ENCODE data around the gene CLDND1.

Gene CLDND1

DNA sequence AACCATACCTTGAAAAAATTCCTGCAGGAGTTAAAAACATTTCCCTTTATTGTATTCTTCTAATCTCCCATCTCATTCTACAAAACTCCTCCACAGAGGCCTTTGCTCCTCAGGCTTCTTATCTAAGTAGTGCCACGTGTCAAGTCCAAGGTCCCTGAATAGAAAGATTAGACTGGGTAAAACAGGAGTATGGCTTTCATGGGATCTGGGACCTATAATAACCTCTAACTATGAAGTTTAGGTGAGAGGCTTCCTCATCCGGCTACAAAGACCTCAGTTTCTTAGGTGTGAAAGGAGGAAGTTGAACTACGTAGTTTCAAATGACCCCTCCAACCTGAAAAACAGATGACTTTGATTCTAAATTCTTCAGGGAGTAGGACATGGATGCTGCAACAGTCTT, 29.1 kb upstream of the CLDND1 start:
- ATAC-seq (no peak), DNase-seq (no peak)

DNA sequence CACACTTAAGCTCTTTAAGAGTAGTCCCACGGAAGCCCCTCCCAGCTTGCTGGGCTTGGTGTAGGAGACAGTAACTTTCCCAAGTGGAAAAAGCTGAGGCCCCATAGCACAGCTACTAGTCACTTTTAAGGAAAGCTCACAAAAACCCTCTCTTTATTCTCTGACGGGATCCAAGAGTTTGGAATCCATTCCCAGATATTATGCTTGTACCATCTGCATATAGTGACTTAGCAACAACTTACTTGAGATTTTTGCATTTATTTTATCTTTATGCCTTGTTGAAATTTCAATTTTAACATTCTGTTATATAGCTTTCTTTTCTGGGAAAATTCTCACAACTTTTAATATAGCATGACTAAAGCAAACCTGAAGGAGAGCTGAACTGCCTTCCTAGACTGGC, 28.5 kb upstream of the CLDND1 start:
- no peak for ATAC-seq
- no peak for DNase-seq

GRCh38 chr3:98550833-98551232, 28.1 kb upstream of the CLDND1 start:
- ATAC-seq (no peak), DNase-seq (no peak)

DNA sequence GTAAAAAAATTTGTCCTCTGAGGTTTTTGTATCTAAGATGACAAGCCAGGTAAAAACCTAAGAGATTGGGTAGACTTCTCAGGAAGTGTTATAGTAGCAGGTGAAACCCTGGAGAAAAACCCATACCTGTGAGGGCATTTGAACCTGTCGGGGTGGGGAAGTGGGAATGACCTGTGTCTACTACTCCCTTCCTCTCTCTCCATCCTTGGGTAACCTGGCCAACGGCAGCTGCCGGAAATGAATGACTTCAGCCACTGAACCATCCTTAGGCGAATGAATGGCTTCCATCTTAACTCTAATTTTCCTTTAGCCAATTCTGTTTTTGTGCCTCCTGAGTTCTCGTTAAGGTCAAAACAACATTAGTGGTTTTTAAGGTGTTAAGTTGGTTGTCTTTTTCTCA, 25.8 kb upstream of the CLDND1 start:
- ATAC-seq: no peak
- no peak for DNase-seq

DNA sequence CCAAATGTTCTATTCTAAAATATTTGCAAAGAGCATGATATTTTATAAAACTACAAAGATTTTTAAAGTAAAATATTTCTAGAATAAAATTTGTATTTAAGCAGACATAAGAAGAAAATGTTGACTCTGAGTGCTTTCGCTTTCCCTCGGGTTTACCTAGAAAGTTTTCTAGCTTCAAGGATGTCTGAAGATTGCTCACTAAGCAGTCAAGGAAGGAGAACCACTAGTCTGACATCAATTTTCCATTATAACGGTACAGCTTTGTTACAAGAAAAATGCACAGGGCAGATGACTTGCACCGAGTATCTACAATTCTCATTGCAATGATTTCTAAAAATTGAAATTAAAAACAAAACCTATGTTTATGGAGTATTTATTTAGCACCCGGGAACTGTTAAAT, 23.2 kb upstream of the CLDND1 start:
- DNase-seq (no peak), ATAC-seq (peak; percentile 90)

- DNase-seq: no peak
- ATAC-seq: no peak
These were observed 19.9 kb upstream of the CLDND1 start for GRCh38 chr3:98542623-98543022.

DNA sequence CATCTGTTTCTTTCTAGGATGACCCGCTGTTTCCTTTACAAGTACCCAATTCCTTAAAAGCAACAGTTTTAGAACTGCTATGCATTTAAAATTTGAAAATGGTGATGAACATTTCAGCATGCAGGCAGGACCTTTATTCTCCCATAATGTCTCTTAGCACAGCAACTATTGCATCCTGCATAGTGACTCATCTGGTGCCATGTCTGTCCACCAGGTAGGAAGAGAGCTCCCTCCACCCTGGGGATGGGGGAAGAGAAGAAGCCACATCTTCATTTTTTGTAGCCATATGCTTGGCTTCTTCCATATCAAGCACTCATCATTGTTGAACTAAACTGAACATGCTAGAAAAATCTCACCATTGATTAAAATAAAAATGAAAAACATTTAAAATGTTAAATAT, 19.0 kb upstream of the CLDND1 start:
- ATAC-seq (no peak), DNase-seq (no peak)

DNA sequence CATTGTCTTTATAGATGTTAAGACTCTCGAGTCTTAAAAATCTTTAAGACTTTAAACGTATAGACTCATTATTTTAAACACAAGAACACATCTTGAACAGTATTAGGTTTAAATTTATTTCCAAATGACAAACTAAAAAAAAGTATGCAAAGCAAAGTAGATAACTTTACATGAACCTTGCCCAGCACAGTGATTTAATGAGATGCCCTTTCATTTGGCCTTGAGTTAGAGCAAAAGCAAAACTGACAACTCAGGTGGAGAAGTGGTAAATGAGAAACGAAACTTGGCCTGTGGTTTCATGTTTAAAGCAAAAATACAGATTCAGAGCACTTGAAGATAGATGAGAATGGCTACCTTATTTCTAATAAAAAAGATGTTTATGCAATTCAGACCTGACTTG, 17.6 kb upstream of the CLDND1 start:
- peak; percentile 44 for ATAC-seq

DNA sequence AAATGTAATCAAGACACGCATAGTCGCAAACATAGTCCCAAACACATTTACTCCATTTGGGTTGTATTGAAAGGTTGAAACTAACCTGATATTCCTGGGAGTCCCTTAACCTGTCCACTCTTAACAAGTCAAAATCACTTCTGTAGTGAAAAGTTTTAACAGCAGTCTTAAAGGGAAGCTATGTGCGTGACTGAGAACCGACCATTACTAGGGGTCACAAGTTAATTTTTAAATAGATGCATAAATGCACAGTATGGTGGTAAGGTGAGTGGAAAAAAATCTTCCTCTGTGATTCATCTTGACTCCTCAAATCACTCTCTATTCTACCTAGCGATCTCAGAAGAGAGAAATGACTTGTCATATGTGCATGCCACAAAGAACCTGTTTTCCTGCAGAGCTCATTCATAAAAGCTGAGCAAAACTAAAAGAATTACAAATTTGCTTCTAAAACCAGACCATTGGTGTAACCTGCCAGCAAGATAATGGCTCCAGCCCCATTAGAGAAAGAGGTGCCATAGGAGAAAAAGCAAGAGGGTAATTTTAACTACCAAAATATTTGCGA, 13.8 kb upstream of the CLDND1 start:
- DNase-seq (no peak), ATAC-seq (peak; percentile 87)

More for the DNA sequence above, 17.6 kb upstream of the CLDND1 start:
- no peak for DNase-seq

DNA sequence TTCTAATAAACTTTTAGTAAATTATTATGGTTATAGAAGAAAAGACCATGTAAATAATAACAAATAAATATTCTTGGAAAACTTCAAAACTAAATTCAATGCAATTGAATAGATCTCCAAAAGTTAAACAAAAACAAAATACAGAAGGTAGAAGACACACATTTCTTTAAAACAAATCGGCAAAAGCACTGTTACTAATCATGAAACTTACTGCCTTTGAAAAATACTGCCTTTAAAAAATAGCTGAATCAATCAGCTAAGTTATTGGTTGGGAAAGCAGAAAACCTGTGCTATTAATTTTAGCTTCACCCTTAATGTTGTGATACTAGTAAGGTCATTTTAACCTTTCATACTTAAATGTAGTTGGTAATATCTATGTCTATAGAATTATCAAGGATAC, 12.0 kb upstream of the CLDND1 start:
- ATAC-seq (no peak), DNase-seq (no peak)

GRCh38 chr3:98534168-98534567, 11.5 kb upstream of the CLDND1 start:
- ATAC-seq: no peak
- DNase-seq: no peak

DNA sequence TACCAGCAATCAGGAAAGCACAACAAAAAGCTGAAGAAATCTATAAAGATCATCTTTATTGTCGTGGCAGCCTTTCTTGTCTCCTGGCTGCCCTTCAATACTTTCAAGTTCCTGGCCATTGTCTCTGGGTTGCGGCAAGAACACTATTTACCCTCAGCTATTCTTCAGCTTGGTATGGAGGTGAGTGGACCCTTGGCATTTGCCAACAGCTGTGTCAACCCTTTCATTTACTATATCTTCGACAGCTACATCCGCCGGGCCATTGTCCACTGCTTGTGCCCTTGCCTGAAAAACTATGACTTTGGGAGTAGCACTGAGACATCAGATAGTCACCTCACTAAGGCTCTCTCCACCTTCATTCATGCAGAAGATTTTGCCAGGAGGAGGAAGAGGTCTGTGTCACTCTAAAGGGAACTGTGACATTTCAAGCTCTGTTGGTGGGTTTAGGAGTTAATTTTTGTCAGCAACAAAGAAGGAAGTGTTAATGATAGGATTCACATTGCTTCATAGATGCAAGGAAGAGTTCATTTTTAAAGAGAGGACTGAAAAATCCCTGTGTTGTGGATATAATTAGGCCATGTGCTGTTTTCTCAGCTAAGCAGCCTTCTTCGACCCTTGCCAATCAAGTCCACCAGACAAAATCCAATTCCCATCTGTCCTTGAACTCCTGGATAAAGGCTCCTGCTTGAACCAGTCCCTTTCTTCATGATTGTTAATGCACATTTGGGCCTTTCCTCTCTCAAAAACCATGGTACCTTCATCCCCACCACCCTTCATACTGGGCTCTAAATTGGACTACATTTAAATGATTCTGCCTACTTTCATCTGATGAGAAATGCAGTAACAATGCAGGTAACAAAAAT, 10.2 kb upstream of the CLDND1 start:
- ATAC-seq (no peak), DNase-seq (no peak)

GRCh38 chr3:98532275-98532637, 9.6 kb upstream of the CLDND1 start:
- ATAC-seq (no peak), DNase-seq (no peak)

DNA sequence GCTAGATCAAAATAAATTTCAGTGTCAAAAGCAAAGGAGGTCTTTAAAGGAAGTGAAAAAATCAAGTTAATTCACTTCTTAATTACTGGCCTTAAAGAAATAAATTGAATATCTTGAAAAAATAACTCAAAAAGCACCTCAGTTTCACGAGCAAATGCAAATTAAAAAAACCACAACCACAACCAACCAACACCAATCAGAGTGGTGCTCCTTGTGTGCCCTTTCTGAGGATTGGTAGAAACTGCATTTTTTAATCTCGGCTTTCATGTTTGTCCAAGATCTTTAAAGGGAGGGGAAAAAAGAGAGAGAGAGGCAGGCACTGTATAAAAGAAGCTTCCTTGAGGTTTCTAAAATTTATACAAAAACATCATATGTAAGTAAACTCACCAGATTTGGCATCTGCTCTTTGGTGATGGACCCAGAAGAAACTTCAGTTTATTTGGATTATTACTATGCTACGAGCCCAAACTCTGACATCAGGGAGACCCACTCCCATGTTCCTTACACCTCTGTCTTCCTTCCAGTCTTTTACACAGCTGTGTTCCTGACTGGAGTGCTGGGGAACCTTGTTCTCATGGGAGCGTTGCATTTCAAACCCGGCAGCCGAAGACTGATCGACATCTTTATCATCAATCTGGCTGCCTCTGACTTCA, 9.0 kb upstream of the CLDND1 start, which contains the start of gene GPR15:
GPR15 (plus strand) TSS at position 357 of the 653 bp plus-strand sequence; CDS start at position 413, 56 bp downstream.
- ATAC-seq: no peak
- no peak for DNase-seq

DNA sequence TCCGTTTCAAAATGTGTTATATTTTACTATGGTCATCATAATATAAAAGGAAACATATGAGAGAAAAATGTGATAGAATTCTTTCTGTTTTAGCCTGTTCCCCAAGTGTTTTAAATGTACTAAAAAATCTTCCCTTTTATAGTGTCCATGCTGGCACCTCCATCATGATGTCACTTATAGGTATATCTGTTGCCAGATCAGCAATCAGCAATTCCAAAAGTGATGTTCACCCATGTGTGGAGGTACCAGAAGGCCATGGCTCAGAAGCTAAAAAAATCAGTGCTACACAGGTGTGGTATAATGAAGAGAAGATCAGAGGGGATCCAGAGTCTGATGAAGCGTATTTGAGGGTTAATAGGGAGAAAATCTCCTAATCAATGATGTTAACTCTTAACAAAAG, 8.0 kb upstream of the CLDND1 start:
- DNase-seq (no peak), ATAC-seq (no peak)

GRCh38 chr3:98529856-98530459, 7.3 kb upstream of the CLDND1 start:
- ATAC-seq (no peak), DNase-seq (no peak)

GRCh38 chr3:98528474-98529346, 6.0 kb upstream of the CLDND1 start:
- DNase-seq (no peak), ATAC-seq (no peak)

DNA sequence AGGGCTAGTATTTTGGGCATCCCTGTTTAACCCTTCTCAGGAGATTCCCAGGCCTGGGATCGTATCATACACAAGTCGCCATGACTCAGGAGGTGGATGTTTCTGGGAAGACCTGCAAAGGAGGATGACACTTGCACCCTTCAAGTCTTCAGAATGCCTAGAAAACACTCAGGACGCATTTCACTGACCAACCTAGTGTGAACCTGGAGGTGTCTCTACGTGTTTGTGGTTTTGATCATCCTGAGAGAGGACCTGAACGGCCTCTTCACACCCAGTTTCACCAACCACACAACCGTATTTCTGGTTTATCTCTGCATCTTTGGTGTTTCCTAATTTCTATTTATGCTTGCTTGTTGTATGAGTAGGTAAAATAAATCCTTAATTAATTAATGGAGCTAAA, 2.8 kb upstream of the CLDND1 start:
- ATAC-seq (no peak), DNase-seq (no peak)

- DNase-seq: peak; percentile 59
These were observed 682 bp downstream of the CLDND1 start for GRCh38 chr3:98521897-98522543.

DNA sequence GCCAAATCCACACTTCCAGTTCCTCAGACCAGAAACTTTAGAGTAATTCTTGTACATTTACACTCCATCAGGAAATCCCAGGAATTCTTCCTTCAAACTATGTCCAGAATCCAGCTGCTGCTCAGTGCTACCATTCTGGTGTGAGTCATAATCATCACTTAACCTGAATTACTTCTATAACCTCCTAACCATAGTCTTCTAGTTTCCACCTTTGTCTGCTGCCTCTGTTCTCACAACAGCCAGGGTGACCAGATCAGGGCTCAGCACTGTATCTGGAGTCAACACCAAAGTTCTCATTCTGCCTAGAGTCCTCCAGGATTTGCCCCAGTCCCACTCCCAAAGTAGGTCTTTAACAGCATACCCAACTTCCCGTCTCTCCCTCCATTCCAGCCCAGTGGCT, 3.4 kb downstream of the CLDND1 start:
- ATAC-seq: no peak
- DNase-seq: no peak

More at GRCh38 chr3:98521897-98522543, 682 bp downstream of the CLDND1 start:
- peak; percentile 58 for ATAC-seq

DNA sequence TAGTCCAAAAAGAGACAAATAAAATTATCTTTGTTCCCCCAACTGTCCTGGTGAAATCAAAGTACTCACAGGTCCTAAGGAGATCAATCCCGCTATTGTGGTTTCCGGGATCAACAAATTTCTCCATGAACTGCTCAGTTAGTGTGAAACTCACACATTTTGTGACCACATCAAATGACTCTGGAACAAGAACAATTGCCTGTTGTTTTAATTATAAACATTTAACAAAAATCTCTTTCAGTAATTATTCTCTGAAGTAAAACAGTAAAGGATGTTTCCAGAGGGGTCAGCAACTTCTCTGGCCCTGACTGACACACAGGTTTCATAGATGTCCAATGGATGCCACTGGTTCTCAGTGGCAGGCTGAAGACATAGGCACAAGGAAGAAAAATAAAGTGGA, 3.9 kb downstream of the CLDND1 start:
- ATAC-seq (no peak), DNase-seq (no peak)
